SK-N-SH (cell line): ENCODE results near the gene RCOR1. TPM values are rescaled to one million over a fixed set of nuclear protein-coding genes. Genes with fewer than 3 reads are reported as not detected.

Experiments used
- CTCF ChIA-PET: fragments of 300-600, 350-600 bp; formaldehyde crosslinking; extraction: SDS; loops from one replicate; lab custom pipeline; 2021; lab: Yijun Ruan, JAX
- POLR2A ChIA-PET: fragments of 350-600 bp; sonication (Branson Sonifier 250); formaldehyde crosslinking; extraction: SDS; loops from one replicate; lab custom pipeline; 2020; ENCODE audit warnings: antibody characterized with exemption, inconsistent platforms; lab: Yijun Ruan, JAX
- DNase-seq: peaks from one replicate; pipeline ENCODE4 v3.0.0; 2012
- H2AFZ ChIP-seq: fragments of 200-600 bp; sonication (generic); 2 replicates; pipeline ENCODE4 v1.8.1; 2016; ENCODE audit warnings: antibody characterized with exemption, mild to moderate bottlenecking, low read depth
- H3F3A ChIP-seq: fragments of 200-600 bp; sonication (generic); replicated peaks from 2 replicates; pipeline ENCODE3; 2016; ENCODE audit warnings: antibody characterized with exemption, mild to moderate bottlenecking; ENCODE audit not compliant: insufficient read depth
- H3K27ac ChIP-seq, 2 experiments: fragments of 200-500 bp in 1 of 2; fragments of 200-600 bp in 1 of 2; sonication (Bioruptor generic) in 1 of 2; sonication (generic), shearing (Covaris generic) in 1 of 2; 2 replicates each; pipeline versions ENCODE4 v1.5.1 to v1.6.1; 2014 to 2016; ENCODE audit warnings: low read depth in 2 of 2, inconsistent platforms in 1 of 2, low read length in 1 of 2, mild to moderate bottlenecking in 1 of 2, mixed read lengths in 1 of 2
- H3K27me3 ChIP-seq: fragments of 200-600 bp; sonication (generic), shearing (Covaris generic); 2 replicates; pipeline ENCODE4 v1.6.1; 2016; ENCODE audit warnings: mixed run types; ENCODE audit not compliant: insufficient read depth
- H3K36me3 ChIP-seq, 2 experiments: fragments of 200-500 bp in 1 of 2; fragments of 200-600 bp in 1 of 2; sonication (Bioruptor generic) in 1 of 2; sonication (generic) in 1 of 2; replicated peaks in 1 of 2; 2 replicates each; pipeline versions ENCODE3 to v1.5.1; 2014 to 2016; ENCODE audit warnings: low read length in 1 of 2, mild to moderate bottlenecking in 1 of 2; ENCODE audit not compliant: insufficient read depth in 2 of 2, control insufficient read depth in 1 of 2
- H3K4me1 ChIP-seq, 2 experiments: fragments of 200-500 bp in 1 of 2; fragments of 200-600 bp in 1 of 2; sonication (Bioruptor generic) in 1 of 2; sonication (generic), shearing (Covaris generic) in 1 of 2; 2 replicates each; pipeline versions ENCODE4 v1.5.1 to v1.6.1; 2014 to 2016; ENCODE audit warnings: low read depth in 1 of 2, low read length in 1 of 2, mixed run types in 1 of 2; ENCODE audit not compliant: insufficient read depth in 2 of 2, control insufficient read depth in 1 of 2
- H3K4me2 ChIP-seq: fragments of 200-600 bp; sonication (generic), shearing (Covaris generic); 2 replicates; pipeline ENCODE4 v1.6.1; 2017; ENCODE audit warnings: mixed run types
- H3K4me3 ChIP-seq, 2 experiments: fragments of 200-500 bp in 1 of 2; fragments of 200-600 bp in 1 of 2; sonication (Bioruptor generic) in 1 of 2; sonication (generic), shearing (Covaris generic) in 1 of 2; 2 replicates each; pipeline versions ENCODE4 v1.5.1 to v1.8.1; 2014 to 2016; ENCODE audit warnings: low read depth in 2 of 2, inconsistent platforms in 1 of 2, low read length in 1 of 2, mild to moderate bottlenecking in 1 of 2, mixed read lengths in 1 of 2, moderate library complexity in 1 of 2
- H3K79me2 ChIP-seq: fragments of 200-600 bp; sonication (generic); 2 replicates; pipeline ENCODE4 v1.8.1; 2017; ENCODE audit warnings: mild to moderate bottlenecking; ENCODE audit not compliant: insufficient read depth
- H3K9ac ChIP-seq: fragments of 200-600 bp; sonication (generic); 2 replicates; pipeline ENCODE4 v1.6.1; 2017; ENCODE audit warnings: mixed run types
- H3K9me2 ChIP-seq: fragments of 200-600 bp; sonication (generic); 2 replicates; pipeline ENCODE4 v1.6.1; 2017; ENCODE audit warnings: mixed run types
- H3K9me3 ChIP-seq: fragments of 200-600 bp; sonication (generic); 2 replicates; pipeline ENCODE4 v1.6.1; 2017; ENCODE audit warnings: mixed run types, mild to moderate bottlenecking, moderate library complexity
- H4K20me1 ChIP-seq: fragments of 200-600 bp; sonication (generic); 2 replicates; pipeline ENCODE4 v1.6.1; 2017; ENCODE audit warnings: mild to moderate bottlenecking, mixed run types; ENCODE audit not compliant: insufficient read depth
- CHD2 ChIP-seq: fragments of 150-350 bp; IDR thresholded peaks from 2 replicates; pipeline ENCODE4 v1.6.1; 2018; ENCODE audit warnings: low read length; ENCODE audit not compliant: partially characterized antibody
- CTCF ChIP-seq: fragments of 200-600 bp; sonication (generic); IDR thresholded peaks from 2 replicates; pipeline ENCODE4 v1.6.1; 2017; ENCODE audit warnings: antibody characterized with exemption, mild to moderate bottlenecking, moderate library complexity
- ELF1 ChIP-seq: IDR thresholded peaks from 2 replicates; pipeline ENCODE4 v1.4.0; 2012
- EZH2phosphoT487 ChIP-seq: fragments of 200-600 bp; sonication (generic); IDR thresholded peaks from 2 replicates; pipeline ENCODE4 v1.6.1; 2017; ENCODE audit warnings: low read depth, mixed run types, mild to moderate bottlenecking, antibody characterized with exemption, moderate library complexity, borderline replicate concordance
- FOXM1 ChIP-seq: IDR thresholded peaks from 2 replicates; pipeline ENCODE4 v1.4.0; 2012; ENCODE audit warnings: low read depth, mild to moderate bottlenecking
- GATA2 ChIP-seq: sonication (generic); formaldehyde crosslinking; IDR thresholded peaks from 2 replicates; pipeline ENCODE4 v1.5.0; 2020; ENCODE audit warnings: mild to moderate bottlenecking, missing genetic modification reagents
- IRF3 ChIP-seq: fragments of 150-350 bp; IDR thresholded peaks from 2 replicates; pipeline ENCODE4 v1.6.1; 2016; ENCODE audit warnings: mild to moderate bottlenecking, low read depth, low read length
- MEF2A ChIP-seq: IDR thresholded peaks from 2 replicates; pipeline ENCODE4 v1.4.0; 2012; ENCODE audit warnings: low read depth, borderline replicate concordance
- NRF1 ChIP-seq: IDR thresholded peaks from 2 replicates; pipeline ENCODE4 v1.6.1; 2012; ENCODE audit warnings: low read depth, mild to moderate bottlenecking, low read length
- PBX3 ChIP-seq: IDR thresholded peaks from 2 replicates; pipeline ENCODE4; 2012
- POLR2AphosphoS5 ChIP-seq: IDR thresholded peaks from 2 replicates; pipeline ENCODE4 v1.6.1; 2012; ENCODE audit warnings: low read depth, low read length
- RCOR1 ChIP-seq: fragments of 150-350 bp; IDR thresholded peaks from 2 replicates; pipeline ENCODE4 v1.6.1; 2017; ENCODE audit warnings: antibody characterized with exemption, low read length
- RXRA ChIP-seq: IDR thresholded peaks from 2 replicates; pipeline ENCODE4 v1.4.0; 2012; ENCODE audit warnings: low read depth, mild to moderate bottlenecking, borderline replicate concordance
- SIN3A ChIP-seq: IDR thresholded peaks from 2 replicates; pipeline ENCODE4 v1.6.1; 2012; ENCODE audit warnings: low read depth, mild to moderate bottlenecking, low read length, moderate library complexity, borderline replicate concordance
- TAF1 ChIP-seq: IDR thresholded peaks from 2 replicates; pipeline ENCODE4 v1.6.1; 2012; ENCODE audit warnings: low read depth, mild to moderate bottlenecking, low read length, moderate library complexity, borderline replicate concordance
- TCF12 ChIP-seq: IDR thresholded peaks from 2 replicates; pipeline ENCODE4 v1.4.0; 2012
- TEAD4 ChIP-seq: IDR thresholded peaks from 2 replicates; pipeline ENCODE4 v1.4.0; 2012; ENCODE audit warnings: mild to moderate bottlenecking, borderline replicate concordance; ENCODE audit not compliant: insufficient read depth
- USF1 ChIP-seq: IDR thresholded peaks from 2 replicates; pipeline ENCODE4 v1.4.0; 2012; ENCODE audit warnings: low read depth, borderline replicate concordance
- USF2 ChIP-seq: fragments of 150-350 bp; IDR thresholded peaks from 2 replicates; pipeline ENCODE4 v1.6.1; 2017; ENCODE audit warnings: antibody characterized with exemption, low read length, low read depth, borderline replicate concordance
- WGBS: methylation state at CpG from one replicate; pipeline ENCODE4 v1.1.6; 2017; ENCODE audit warnings: low lambda C conversion rate; 5-methylcytosine and 5-hydroxymethylcytosine counted together
- polyA plus RNA-seq, 3 experiments: library from polyadenylated mRNA; depleted of rRNA; stranded (reverse); fragments of >200 nt; gene quantifications; 2 replicates each; pipeline ENCODE4 v1.2.3, GENCODE V29; 2012

Gene RCOR1
- polyA plus RNA-seq, 1 of the 3 experiments (the other 2 are of a cell fraction), result 8.5 TPM

- no peaks in the 10 kb centered on the region for H3K36me3 ChIP-seq
- WGBS, result 96% methylated on average over 4 of the region's 4 CpGs
- peaks cover 94% of the 10 kb centered on the region for H3K79me2 ChIP-seq
- ChIA-PET CTCF (interaction anchor here (0.7 to 2.4 kb wide), 3 partner anchors 33 to 683 kb away, joined by 4 to 11 read pairs (median 8); no protein-coding TSS in a partner anchor), POLR2A (interaction anchor here (0.6 kb wide), 1 partner anchor 336 kb away, joined by 5 read pairs; no protein-coding TSS in a partner anchor)
- TF ChIP-seq TCF12 (no peak), USF1 (no peak), POLR2AphosphoS5 (no peak), EZH2phosphoT487 (no peak)
- DNase-seq, result no peak
- no peak overlapping the region for H3K4me2 ChIP-seq
- H3F3A ChIP-seq, result no peaks in the 10 kb centered on the region
- no peak overlapping the region for H3K9ac ChIP-seq
- H3K27ac ChIP-seq, result no peak overlapping the region
- no peak overlapping the region for H3K4me3 ChIP-seq
- no peak overlapping the region for H2AFZ ChIP-seq
- H3K4me1 ChIP-seq, result peaks cover 0 to 15% of the 10 kb centered on the region in 2 experiments; a peak in 3 of 4 replicates
- H3K27me3 ChIP-seq, result no peaks in the 10 kb centered on the region
- no peaks in the 10 kb centered on the region for H3K9me2 ChIP-seq
- peaks cover 44% of the 10 kb centered on the region for H4K20me1 ChIP-seq
- H3K9me3 ChIP-seq, result no peaks in the 10 kb centered on the region
Measured at GRCh38 chr14:102661614-102662013, 69.2 kb downstream of the RCOR1 start.

GRCh38 chr14:102662636-102663430, 70.4 kb downstream of the RCOR1 start:
- 87% methylated on average over 7 of the region's 7 CpGs for WGBS
- Histone ChIP-seq H3K4me3 (no peak overlapping the region), H3K9ac (no peak overlapping the region), H3K9me2 (no peaks in the 10 kb centered on the region), H3K27ac (peak overlapping the region in 1 of 2 experiments; percentile 62; a peak in 2 of 4 replicates), H3K4me1 (peaks cover 0 to 15% of the 10 kb centered on the region in 2 experiments; a peak in 3 of 4 replicates), H3F3A (no peaks in the 10 kb centered on the region), H2AFZ (no peak overlapping the region), H4K20me1 (peaks cover 36% of the 10 kb centered on the region), H3K27me3 (no peaks in the 10 kb centered on the region), H3K36me3 (no peaks in the 10 kb centered on the region), H3K4me2 (no peak overlapping the region), H3K9me3 (no peaks in the 10 kb centered on the region), H3K79me2 (peaks cover 93% of the 10 kb centered on the region)
- no peak for DNase-seq
- CTCF ChIA-PET, result interaction anchor here (0.6 to 2.4 kb wide), 6 partner anchors 23 to 137 kb away, joined by 3 to 11 read pairs (median 4); no protein-coding TSS in a partner anchor
- POLR2A ChIA-PET, result no interaction called here
- TF ChIP-seq CTCF (no peak), PBX3 (no peak), USF2 (no peak), MEF2A (no peak), GATA2 (no peak; the same call in 1 of the 2 replicates), TEAD4 (no peak), TAF1 (no peak), IRF3 (no peak), RCOR1 (no peak), CHD2 (no peak), SIN3A (no peak), NRF1 (no peak), RXRA (no peak), ELF1 (no peak), FOXM1 (no peak)
